HepG2 (cell line): ENCODE measurements around the gene RAPGEF5. TPM values are rescaled to one million over a fixed set of nuclear protein-coding genes. Genes with fewer than 3 reads are reported as not detected.
A peak's percentile ranks its signal among the peaks of the same experiment; 100 is the strongest.

Experiments
- AHR ChIP-seq: IDR thresholded peaks from 2 replicates; pipeline ENCODE4 v1.6.1; 2018; ENCODE audit warnings: missing genetic modification reagents, missing compliant biosample characterization
- EHMT2 ChIP-seq: fragments of 200-600 bp; sonication (generic); IDR thresholded peaks from 2 replicates; pipeline ENCODE4 v1.7.0; 2017; ENCODE audit warnings: antibody characterized with exemption, low read depth, low read length, borderline replicate concordance
- KDM6A ChIP-seq: IDR thresholded peaks from 2 replicates; pipeline ENCODE4 v1.6.1; 2016; ENCODE audit warnings: low read depth
- MEF2D ChIP-seq: sonication (generic); formaldehyde crosslinking; IDR thresholded peaks from 2 replicates; pipeline ENCODE4 v1.5.1; 2020; ENCODE audit warnings: mild to moderate bottlenecking, missing genetic modification reagents
- PITX1 ChIP-seq: sonication (generic); formaldehyde crosslinking; IDR thresholded peaks from 2 replicates; pipeline ENCODE4 v1.5.1; 2020; ENCODE audit warnings: mild to moderate bottlenecking, missing genetic modification reagents
- REPIN1 ChIP-seq: sonication (generic); formaldehyde crosslinking; IDR thresholded peaks from 2 replicates; pipeline ENCODE4 v1.8.0; 2022; ENCODE audit warnings: missing genetic modification reagents, low read depth, mild to moderate bottlenecking, borderline replicate concordance
- RXRB ChIP-seq: IDR thresholded peaks from 2 replicates; pipeline ENCODE4 v1.6.1; 2016; ENCODE audit warnings: borderline replicate concordance, missing genetic modification reagents, missing compliant biosample characterization
- SPEN ChIP-seq: sonication (generic); formaldehyde crosslinking; IDR thresholded peaks from 2 replicates; pipeline ENCODE4 v1.5.1; 2020; ENCODE audit warnings: low read depth, mild to moderate bottlenecking, missing genetic modification reagents
- ZNF253 ChIP-seq: sonication (generic); formaldehyde crosslinking; IDR thresholded peaks from 2 replicates; pipeline ENCODE4 v1.8.0; 2022; ENCODE audit warnings: mild to moderate bottlenecking, missing genetic modification reagents, borderline replicate concordance
- ZNF780A ChIP-seq: sonication (generic); formaldehyde crosslinking; IDR thresholded peaks from 2 replicates; pipeline ENCODE4 v1.8.0; 2022; ENCODE audit warnings: mild to moderate bottlenecking, missing genetic modification reagents, moderate library complexity
- ZSCAN25 ChIP-seq: sonication (generic); formaldehyde crosslinking; IDR thresholded peaks from 2 replicates; pipeline ENCODE4 v1.8.0; 2022; ENCODE audit warnings: mild to moderate bottlenecking, missing genetic modification reagents
- polyA plus RNA-seq, 8 experiments: library from polyadenylated mRNA; depleted of rRNA in 3 of 8; stranded (reverse) in 7 of 8; unstranded in 1 of 8; fragments of >200 nt; fragmentation: Illumina TruSeq in 4 of 8; extraction: Trizol in 4 of 8; gene quantifications; 2 replicates each; pipeline versions ENCODE4 v1.2.1 to v1.2.3, GENCODE V29; 2011 to 2016; ENCODE audit warnings: low read depth in 4 of 8, missing spikeins in 1 of 8, mixed read lengths in 1 of 8; ENCODE audit not compliant: insufficient read depth in 1 of 8
- total RNA-seq, 5 experiments: library from RNA; depleted of rRNA; stranded (reverse); fragments of >200 nt; fragmentation: Illumina TruSeq; extraction: Trizol; gene quantifications; 2 replicates each; pipeline ENCODE4 v1.2.3, GENCODE V29; 2016; ENCODE audit warnings: low read depth in 1 of 5
- TF ChIP-seq, protein P1 (sequence below): sonication (generic); formaldehyde crosslinking; IDR thresholded peaks from 2 replicates; pipeline ENCODE4 v1.4.0; 2020; ENCODE audit warnings: missing genetic modification reagents
- TF ChIP-seq, protein P2 (sequence below): IDR thresholded peaks from 2 replicates; pipeline ENCODE4 v1.6.1; 2018; ENCODE audit warnings: missing genetic modification reagents
- TF ChIP-seq, protein P3 (sequence below): sonication (generic); formaldehyde crosslinking; IDR thresholded peaks from 2 replicates; pipeline ENCODE4 v1.4.0; 2020; ENCODE audit warnings: mild to moderate bottlenecking, missing genetic modification reagents
- TF ChIP-seq, protein P4 (sequence below): IDR thresholded peaks from 2 replicates; pipeline ENCODE4 v1.4.0; 2020; ENCODE audit warnings: mild to moderate bottlenecking, missing genetic modification reagents
- TF ChIP-seq, protein P5 (sequence below): IDR thresholded peaks from 2 replicates; pipeline ENCODE4 v1.6.1; 2012; ENCODE audit warnings: low read length, improper control_type of control experiment
- TF ChIP-seq, protein P6 (sequence below): sonication (generic); IDR thresholded peaks from 2 replicates; pipeline ENCODE4 v1.6.1; 2016; ENCODE audit warnings: low read depth, borderline replicate concordance

The RAPGEF5 gene
- total and polyA plus RNA-seq, 2 of the 13 experiments (the other 11 are each of a cell fraction or from before 2014, with no cell fraction given): 17.1 to 23.4 TPM

DNA sequence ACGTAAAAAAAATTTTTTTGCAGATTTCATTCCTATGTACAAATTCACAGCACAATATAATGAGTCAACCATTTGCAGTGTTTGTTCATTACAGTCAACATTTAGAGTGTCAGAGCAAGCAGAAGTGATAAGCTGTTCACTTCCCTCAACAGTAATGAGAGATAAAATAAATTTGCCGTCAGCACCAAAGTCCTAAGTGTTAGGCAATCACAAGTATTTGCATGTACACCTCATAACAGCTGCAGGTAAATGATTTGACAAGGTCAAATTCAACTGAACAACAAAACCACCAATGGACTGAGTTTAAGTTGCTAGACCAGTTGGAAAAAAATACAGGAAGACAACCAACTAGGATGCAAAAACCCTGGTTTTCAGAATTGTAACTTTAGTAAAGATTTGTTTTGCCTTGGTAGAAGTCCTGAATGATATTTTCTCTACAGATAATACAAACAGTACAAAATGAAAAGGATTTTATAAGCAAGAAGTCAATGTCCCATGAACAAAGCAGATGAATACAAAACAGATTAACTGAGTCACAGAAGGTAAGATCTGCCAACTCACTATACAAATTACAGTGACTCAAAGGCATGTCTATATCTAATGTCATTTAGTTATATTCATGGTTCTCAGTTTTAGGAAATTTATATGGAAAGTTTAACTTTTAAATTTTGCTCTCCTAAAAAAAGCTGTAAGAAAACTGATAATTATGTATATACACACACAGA lies 10.4 kb downstream of the RAPGEF5 start (continued):
- TF ChIP-seq, protein P1, sequence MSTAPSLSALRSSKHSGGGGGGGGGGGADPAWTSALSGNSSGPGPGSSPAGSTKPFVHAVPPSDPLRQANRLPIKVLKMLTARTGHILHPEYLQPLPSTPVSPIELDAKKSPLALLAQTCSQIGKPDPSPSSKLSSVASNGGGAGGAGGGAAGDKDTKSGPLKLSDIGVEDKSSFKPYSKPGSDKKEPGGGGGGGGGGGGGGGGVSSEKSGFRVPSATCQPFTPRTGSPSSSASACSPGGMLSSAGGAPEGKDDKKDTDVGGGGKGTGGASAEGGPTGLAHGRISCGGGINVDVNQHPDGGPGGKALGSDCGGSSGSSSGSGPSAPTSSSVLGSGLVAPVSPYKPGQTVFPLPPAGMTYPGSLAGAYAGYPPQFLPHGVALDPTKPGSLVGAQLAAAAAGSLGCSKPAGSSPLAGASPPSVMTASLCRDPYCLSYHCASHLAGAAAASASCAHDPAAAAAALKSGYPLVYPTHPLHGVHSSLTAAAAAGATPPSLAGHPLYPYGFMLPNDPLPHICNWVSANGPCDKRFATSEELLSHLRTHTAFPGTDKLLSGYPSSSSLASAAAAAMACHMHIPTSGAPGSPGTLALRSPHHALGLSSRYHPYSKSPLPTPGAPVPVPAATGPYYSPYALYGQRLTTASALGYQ (CRISPR knock-in tag): peak; percentile 59; the same call in 1 of the 2 replicates
- TF ChIP-seq PITX1 (peak; percentile 57; the same call in 1 of the 2 replicates), RXRB (CRISPR knock-in tag) (peak; percentile 49; the same call in 1 of the 2 replicates), EHMT2 (peak; percentile 89; the same call in 1 of the 2 replicates), REPIN1 (CRISPR knock-in tag) (0 out of 2 replicates have a peak, but pooled peaks have one; percentile 32), AHR (no peak), SPEN (CRISPR knock-in tag) (peak; percentile 48; the same call in 1 of the 2 replicates), MEF2D (peak; percentile 71; the same call in 1 of the 2 replicates), KDM6A (CRISPR knock-in tag) (no peak; the same call in 1 of the 2 replicates), ZNF253 (no peak), ZNF780A (no peak), ZSCAN25 (CRISPR knock-in tag) (no peak)
- TF ChIP-seq, protein P2, sequence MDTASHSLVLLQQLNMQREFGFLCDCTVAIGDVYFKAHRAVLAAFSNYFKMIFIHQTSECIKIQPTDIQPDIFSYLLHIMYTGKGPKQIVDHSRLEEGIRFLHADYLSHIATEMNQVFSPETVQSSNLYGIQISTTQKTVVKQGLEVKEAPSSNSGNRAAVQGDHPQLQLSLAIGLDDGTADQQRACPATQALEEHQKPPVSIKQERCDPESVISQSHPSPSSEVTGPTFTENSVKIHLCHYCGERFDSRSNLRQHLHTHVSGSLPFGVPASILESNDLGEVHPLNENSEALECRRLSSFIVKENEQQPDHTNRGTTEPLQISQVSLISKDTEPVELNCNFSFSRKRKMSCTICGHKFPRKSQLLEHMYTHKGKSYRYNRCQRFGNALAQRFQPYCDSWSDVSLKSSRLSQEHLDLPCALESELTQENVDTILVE (CRISPR knock-in tag): no peak
- TF ChIP-seq, protein P3, sequence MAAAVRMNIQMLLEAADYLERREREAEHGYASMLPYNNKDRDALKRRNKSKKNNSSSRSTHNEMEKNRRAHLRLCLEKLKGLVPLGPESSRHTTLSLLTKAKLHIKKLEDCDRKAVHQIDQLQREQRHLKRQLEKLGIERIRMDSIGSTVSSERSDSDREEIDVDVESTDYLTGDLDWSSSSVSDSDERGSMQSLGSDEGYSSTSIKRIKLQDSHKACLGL (CRISPR knock-in tag): no peak
- TF ChIP-seq, protein P4, sequence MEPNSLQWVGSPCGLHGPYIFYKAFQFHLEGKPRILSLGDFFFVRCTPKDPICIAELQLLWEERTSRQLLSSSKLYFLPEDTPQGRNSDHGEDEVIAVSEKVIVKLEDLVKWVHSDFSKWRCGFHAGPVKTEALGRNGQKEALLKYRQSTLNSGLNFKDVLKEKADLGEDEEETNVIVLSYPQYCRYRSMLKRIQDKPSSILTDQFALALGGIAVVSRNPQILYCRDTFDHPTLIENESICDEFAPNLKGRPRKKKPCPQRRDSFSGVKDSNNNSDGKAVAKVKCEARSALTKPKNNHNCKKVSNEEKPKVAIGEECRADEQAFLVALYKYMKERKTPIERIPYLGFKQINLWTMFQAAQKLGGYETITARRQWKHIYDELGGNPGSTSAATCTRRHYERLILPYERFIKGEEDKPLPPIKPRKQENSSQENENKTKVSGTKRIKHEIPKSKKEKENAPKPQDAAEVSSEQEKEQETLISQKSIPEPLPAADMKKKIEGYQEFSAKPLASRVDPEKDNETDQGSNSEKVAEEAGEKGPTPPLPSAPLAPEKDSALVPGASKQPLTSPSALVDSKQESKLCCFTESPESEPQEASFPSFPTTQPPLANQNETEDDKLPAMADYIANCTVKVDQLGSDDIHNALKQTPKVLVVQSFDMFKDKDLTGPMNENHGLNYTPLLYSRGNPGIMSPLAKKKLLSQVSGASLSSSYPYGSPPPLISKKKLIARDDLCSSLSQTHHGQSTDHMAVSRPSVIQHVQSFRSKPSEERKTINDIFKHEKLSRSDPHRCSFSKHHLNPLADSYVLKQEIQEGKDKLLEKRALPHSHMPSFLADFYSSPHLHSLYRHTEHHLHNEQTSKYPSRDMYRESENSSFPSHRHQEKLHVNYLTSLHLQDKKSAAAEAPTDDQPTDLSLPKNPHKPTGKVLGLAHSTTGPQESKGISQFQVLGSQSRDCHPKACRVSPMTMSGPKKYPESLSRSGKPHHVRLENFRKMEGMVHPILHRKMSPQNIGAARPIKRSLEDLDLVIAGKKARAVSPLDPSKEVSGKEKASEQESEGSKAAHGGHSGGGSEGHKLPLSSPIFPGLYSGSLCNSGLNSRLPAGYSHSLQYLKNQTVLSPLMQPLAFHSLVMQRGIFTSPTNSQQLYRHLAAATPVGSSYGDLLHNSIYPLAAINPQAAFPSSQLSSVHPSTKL: peak; percentile 77
- TF ChIP-seq, protein P5, sequence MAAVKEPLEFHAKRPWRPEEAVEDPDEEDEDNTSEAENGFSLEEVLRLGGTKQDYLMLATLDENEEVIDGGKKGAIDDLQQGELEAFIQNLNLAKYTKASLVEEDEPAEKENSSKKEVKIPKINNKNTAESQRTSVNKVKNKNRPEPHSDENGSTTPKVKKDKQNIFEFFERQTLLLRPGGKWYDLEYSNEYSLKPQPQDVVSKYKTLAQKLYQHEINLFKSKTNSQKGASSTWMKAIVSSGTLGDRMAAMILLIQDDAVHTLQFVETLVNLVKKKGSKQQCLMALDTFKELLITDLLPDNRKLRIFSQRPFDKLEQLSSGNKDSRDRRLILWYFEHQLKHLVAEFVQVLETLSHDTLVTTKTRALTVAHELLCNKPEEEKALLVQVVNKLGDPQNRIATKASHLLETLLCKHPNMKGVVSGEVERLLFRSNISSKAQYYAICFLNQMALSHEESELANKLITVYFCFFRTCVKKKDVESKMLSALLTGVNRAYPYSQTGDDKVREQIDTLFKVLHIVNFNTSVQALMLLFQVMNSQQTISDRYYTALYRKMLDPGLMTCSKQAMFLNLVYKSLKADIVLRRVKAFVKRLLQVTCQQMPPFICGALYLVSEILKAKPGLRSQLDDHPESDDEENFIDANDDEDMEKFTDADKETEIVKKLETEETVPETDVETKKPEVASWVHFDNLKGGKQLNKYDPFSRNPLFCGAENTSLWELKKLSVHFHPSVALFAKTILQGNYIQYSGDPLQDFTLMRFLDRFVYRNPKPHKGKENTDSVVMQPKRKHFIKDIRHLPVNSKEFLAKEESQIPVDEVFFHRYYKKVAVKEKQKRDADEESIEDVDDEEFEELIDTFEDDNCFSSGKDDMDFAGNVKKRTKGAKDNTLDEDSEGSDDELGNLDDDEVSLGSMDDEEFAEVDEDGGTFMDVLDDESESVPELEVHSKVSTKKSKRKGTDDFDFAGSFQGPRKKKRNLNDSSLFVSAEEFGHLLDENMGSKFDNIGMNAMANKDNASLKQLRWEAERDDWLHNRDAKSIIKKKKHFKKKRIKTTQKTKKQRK: no peak
- TF ChIP-seq, protein P6, sequence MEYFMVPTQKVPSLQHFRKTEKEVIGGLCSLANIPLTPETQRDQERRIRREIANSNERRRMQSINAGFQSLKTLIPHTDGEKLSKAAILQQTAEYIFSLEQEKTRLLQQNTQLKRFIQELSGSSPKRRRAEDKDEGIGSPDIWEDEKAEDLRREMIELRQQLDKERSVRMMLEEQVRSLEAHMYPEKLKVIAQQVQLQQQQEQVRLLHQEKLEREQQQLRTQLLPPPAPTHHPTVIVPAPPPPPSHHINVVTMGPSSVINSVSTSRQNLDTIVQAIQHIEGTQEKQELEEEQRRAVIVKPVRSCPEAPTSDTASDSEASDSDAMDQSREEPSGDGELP: peak; percentile 83
